HepG2 (cell line): Measurements from ENCODE around the gene EFS. TPM values are rescaled to one million over a fixed set of nuclear protein-coding genes. Genes with fewer than 3 reads are reported as not detected.

Experiments
- HDAC1 ChIP-seq: sonication (generic); formaldehyde crosslinking; IDR thresholded peaks from 2 replicates; pipeline ENCODE4 v1.5.1; 2020; ENCODE audit warnings: mild to moderate bottlenecking, missing genetic modification reagents
- KDM2A ChIP-seq: sonication (generic); formaldehyde crosslinking; IDR thresholded peaks from 2 replicates; pipeline ENCODE4 v1.4.0; 2020; ENCODE audit warnings: low read depth, missing genetic modification reagents, borderline replicate concordance
- KLF12 ChIP-seq: sonication (generic); formaldehyde crosslinking; IDR thresholded peaks from 2 replicates; pipeline ENCODE4 v1.4.0; 2020; ENCODE audit warnings: missing genetic modification reagents, borderline replicate concordance
- RCOR2 ChIP-seq: IDR thresholded peaks from 2 replicates; pipeline ENCODE4 v1.6.1; 2016; ENCODE audit warnings: missing biosample characterization, missing genetic modification reagents
- SIX1 ChIP-seq: sonication (generic); formaldehyde crosslinking; IDR thresholded peaks from 2 replicates; pipeline ENCODE4 v1.4.0; 2020; ENCODE audit warnings: missing genetic modification reagents, borderline replicate concordance
- TFAP4 ChIP-seq: sonication (generic); IDR thresholded peaks from 2 replicates; pipeline ENCODE4 v1.6.1; 2016; ENCODE audit warnings: low read depth, borderline replicate concordance
- ZBED4 ChIP-seq: sonication (generic); formaldehyde crosslinking; IDR thresholded peaks from 2 replicates; pipeline ENCODE4 v1.4.0; 2020; ENCODE audit warnings: missing genetic modification reagents, borderline replicate concordance
- ZFP36 ChIP-seq: fragments of 150-350 bp; IDR thresholded peaks from 2 replicates; pipeline ENCODE4 v1.6.1; 2018; ENCODE audit warnings: borderline replicate concordance, low read length, low read depth; ENCODE audit not compliant: partially characterized antibody
- ZKSCAN1 ChIP-seq: fragments of 150-350 bp; IDR thresholded peaks from 2 replicates; pipeline ENCODE4 v1.6.1; 2014; ENCODE audit warnings: low read length
- ZNF24 ChIP-seq: fragments of 450-650 bp; IDR thresholded peaks from 2 replicates; pipeline ENCODE4 v1.6.1; 2017; ENCODE audit warnings: antibody characterized with exemption, mild to moderate bottlenecking
- ZNF333 ChIP-seq: sonication (generic); formaldehyde crosslinking; IDR thresholded peaks from 2 replicates; pipeline ENCODE4 v1.4.0; 2020; ENCODE audit warnings: mild to moderate bottlenecking, missing genetic modification reagents, borderline replicate concordance
- ZNF337 ChIP-seq: sonication (generic); formaldehyde crosslinking; IDR thresholded peaks from 2 replicates; pipeline ENCODE4 v1.5.1; 2020; ENCODE audit warnings: missing genetic modification reagents, low read depth, mild to moderate bottlenecking, borderline replicate concordance
- ZNF354B ChIP-seq: sonication (generic); formaldehyde crosslinking; IDR thresholded peaks from 2 replicates; pipeline ENCODE4 v1.8.0; 2022; ENCODE audit warnings: mild to moderate bottlenecking, missing genetic modification reagents
- ZNF543 ChIP-seq: sonication (generic); formaldehyde crosslinking; IDR thresholded peaks from 2 replicates; pipeline ENCODE4 v1.4.0; 2020; ENCODE audit warnings: mild to moderate bottlenecking, missing genetic modification reagents
- ZNF557 ChIP-seq: sonication (generic); formaldehyde crosslinking; IDR thresholded peaks from 2 replicates; pipeline ENCODE4 v1.4.0; 2020; ENCODE audit warnings: missing genetic modification reagents
- ZNF619 ChIP-seq: sonication (generic); formaldehyde crosslinking; IDR thresholded peaks from 2 replicates; pipeline ENCODE4 v1.4.0; 2020; ENCODE audit warnings: mild to moderate bottlenecking, missing genetic modification reagents
- ZSCAN21 ChIP-seq: sonication (generic); formaldehyde crosslinking; IDR thresholded peaks from 2 replicates; pipeline ENCODE4 v1.8.0; 2022; ENCODE audit warnings: mild to moderate bottlenecking, missing genetic modification reagents, moderate library complexity, borderline replicate concordance
- ZSCAN29 ChIP-seq: sonication (generic); formaldehyde crosslinking; conservative IDR thresholded peaks from 2 replicates; pipeline ENCODE4 v1.4.0; 2020; ENCODE audit warnings: mild to moderate bottlenecking, missing genetic modification reagents
- polyA plus RNA-seq, 8 experiments: library from polyadenylated mRNA; depleted of rRNA in 3 of 8; stranded (reverse) in 7 of 8; unstranded in 1 of 8; fragments of >200 nt; fragmentation: Illumina TruSeq in 4 of 8; extraction: Trizol in 4 of 8; gene quantifications; 2 replicates each; pipeline versions ENCODE4 v1.2.1 to v1.2.3, GENCODE V29; 2011 to 2016; ENCODE audit warnings: low read depth in 4 of 8, missing spikeins in 1 of 8, mixed read lengths in 1 of 8; ENCODE audit not compliant: insufficient read depth in 1 of 8
- total RNA-seq, 5 experiments: library from RNA; depleted of rRNA; stranded (reverse); fragments of >200 nt; fragmentation: Illumina TruSeq; extraction: Trizol; gene quantifications; 2 replicates each; pipeline ENCODE4 v1.2.3, GENCODE V29; 2016; ENCODE audit warnings: low read depth in 1 of 5
- TF ChIP-seq, protein P1 (sequence below): sonication (generic); formaldehyde crosslinking; IDR thresholded peaks from 2 replicates; pipeline ENCODE4 v1.4.0; 2020; ENCODE audit warnings: missing genetic modification reagents
- TF ChIP-seq, protein P2 (sequence below): sonication (generic); formaldehyde crosslinking; IDR thresholded peaks from 2 replicates; pipeline ENCODE4 v1.8.1; 2023; ENCODE audit warnings: mild to moderate bottlenecking, moderate library complexity, missing genetic modification reagents

The EFS gene
- total and polyA plus RNA-seq, 2 of the 13 experiments (the other 11 are each of a cell fraction or from before 2014, with no cell fraction given) = not detected

DNA sequence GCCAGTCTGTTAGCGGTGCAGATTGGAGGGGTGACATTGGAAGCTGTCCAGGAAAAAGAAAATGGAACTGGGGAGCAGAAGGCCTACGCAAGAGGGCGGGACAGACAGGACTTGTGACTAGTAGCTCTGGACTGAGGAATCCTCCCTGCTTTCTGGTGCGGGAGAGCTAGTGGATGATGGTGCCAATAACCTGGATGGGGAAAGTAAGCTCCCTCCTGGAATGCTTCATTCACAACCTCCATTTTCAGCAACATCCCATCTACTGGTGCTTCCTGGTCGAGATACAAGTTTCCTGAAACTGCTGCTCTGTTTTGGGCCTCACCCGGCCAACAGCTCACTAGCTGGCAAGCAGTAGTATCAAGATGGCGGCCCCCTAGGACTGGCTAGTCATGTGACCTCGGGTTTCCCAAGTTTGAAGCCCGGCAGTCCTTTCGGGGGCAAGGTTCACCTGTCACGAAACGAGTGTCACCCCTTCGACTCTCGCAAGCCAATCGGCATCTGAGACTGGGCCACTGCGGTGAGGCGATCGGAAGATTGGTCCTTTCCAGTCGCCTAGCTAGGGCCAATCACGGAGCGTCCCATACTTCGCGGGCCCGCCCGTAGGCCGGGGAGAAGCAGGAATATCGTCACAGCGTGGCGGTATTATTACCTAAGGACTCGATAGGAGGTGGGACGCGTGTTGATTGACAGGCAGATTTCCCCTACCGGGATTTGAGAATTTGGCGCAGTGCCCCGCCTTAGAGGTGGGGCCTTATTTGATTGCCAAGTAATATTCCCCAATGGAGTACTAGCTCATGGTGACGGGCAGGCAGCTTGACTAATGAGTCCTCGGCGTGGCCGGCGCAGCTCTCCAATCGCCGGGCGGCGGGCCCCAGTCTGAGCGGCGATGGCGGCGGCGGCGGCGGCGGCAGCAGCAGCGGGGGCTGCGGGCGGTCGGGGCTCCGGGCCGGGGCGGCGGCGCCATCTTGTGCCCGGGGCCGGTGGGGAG is 44.1 kb downstream of the EFS start, which contains the start of gene PABPN1 (continued):
- TF ChIP-seq TFAP4 (peak; percentile 71; the same call in 1 of the 2 replicates), ZBED4 (CRISPR knock-in tag) (peak; percentile 99), ZSCAN29 (CRISPR knock-in tag) (peak; percentile 86; the same call in 1 of the 2 replicates), ZNF557 (CRISPR knock-in tag) (peak; percentile 51), RCOR2 (CRISPR knock-in tag) (peak; percentile 38; the same call in 1 of the 2 replicates), ZKSCAN1 (no peak; the same call in 1 of the 2 replicates), SIX1 (CRISPR knock-in tag) (peak; percentile 70; the same call in 1 of the 2 replicates), KLF12 (peak; percentile 92), ZSCAN21 (CRISPR knock-in tag) (no peak; the same call in 1 of the 2 replicates), ZNF354B (CRISPR knock-in tag) (no peak; the same call in 1 of the 2 replicates), HDAC1 (CRISPR knock-in tag) (peak; percentile 95), ZNF333 (peak; percentile 44; the same call in 1 of the 2 replicates), ZNF337 (CRISPR knock-in tag) (peak; percentile 60; the same call in 1 of the 2 replicates), KDM2A (peak; percentile 99), ZNF543 (CRISPR knock-in tag) (peak; percentile 97), ZNF619 (CRISPR knock-in tag) (peak; percentile 100), ZNF24 (peak; percentile 63; the same call in 1 of the 2 replicates), ZFP36 (no peak)
- TF ChIP-seq, protein P1, sequence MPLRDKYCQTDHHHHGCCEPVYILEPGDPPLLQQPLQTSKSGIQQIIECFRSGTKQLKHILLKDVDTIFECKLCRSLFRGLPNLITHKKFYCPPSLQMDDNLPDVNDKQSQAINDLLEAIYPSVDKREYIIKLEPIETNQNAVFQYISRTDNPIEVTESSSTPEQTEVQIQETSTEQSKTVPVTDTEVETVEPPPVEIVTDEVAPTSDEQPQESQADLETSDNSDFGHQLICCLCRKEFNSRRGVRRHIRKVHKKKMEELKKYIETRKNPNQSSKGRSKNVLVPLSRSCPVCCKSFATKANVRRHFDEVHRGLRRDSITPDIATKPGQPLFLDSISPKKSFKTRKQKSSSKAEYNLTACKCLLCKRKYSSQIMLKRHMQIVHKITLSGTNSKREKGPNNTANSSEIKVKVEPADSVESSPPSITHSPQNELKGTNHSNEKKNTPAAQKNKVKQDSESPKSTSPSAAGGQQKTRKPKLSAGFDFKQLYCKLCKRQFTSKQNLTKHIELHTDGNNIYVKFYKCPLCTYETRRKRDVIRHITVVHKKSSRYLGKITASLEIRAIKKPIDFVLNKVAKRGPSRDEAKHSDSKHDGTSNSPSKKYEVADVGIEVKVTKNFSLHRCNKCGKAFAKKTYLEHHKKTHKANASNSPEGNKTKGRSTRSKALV (CRISPR knock-in tag) = peak; percentile 68
- TF ChIP-seq, protein P2, sequence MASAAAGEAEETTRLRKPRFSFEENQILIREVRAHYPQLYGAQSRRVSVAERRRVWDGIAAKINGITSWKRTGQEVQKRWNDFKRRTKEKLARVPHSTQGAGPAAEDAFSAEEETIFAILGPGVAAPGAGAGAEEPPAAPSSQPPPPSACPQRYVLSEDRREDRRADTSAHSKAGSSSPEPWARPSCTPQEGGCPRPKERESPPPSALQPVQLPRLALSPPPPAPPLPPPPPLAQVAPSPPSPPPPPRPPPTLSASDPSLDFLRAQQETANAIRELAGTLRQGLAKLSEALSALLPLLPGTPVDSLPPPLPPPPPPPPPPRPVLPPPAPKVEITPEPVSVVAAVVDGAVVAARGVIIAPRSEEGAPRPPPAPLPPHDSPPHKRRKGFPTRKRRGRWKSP = no peak
